CD4-positive, alpha-beta memory T cell (primary cell): ENCODE measurements around the gene LATS2. TPM values are rescaled to one million over a fixed set of nuclear protein-coding genes. Genes with fewer than 3 reads are reported as not detected.
"Not testable (repeated sequence)": the region's sequence is repeated elsewhere in the genome, so short reads cannot be mapped to it uniquely, and the experiment has no call there.

ENCODE experiments used
- CTCF ChIA-PET: fragments of 350-600 bp; sonication (Branson Sonifier 250); formaldehyde crosslinking; loops from one replicate; lab custom pipeline; 2021; ENCODE audit warnings: inconsistent platforms; ENCODE audit not compliant: partially characterized antibody; lab: Charles Lee
- POLR2A ChIA-PET: fragments of 350-600 bp; sonication (Branson Sonifier 250); formaldehyde crosslinking; loops from one replicate; lab custom pipeline; 2021; ENCODE audit not compliant: partially characterized antibody; lab: Charles Lee
- DNase-seq, 5 donors: peaks; one replicate each; pipeline versions ENCODE4 v3.0.0 to v3.0.0-alpha.2; 2020 to 2022; ENCODE audit warnings: mixed read lengths in 1 of 5
- H3K27ac ChIP-seq: one replicate; pipeline ENCODE4 v1.7.0; 2013; ENCODE audit warnings: low read depth, low read length
- H3K27me3 ChIP-seq: 2 replicates; pipeline ENCODE4 v1.7.0; 2013; ENCODE audit warnings: mild to moderate bottlenecking, low read length, moderate library complexity; ENCODE audit not compliant: insufficient read depth
- H3K36me3 ChIP-seq: 2 replicates; pipeline ENCODE4 v1.7.0; 2013; ENCODE audit warnings: mild to moderate bottlenecking, low read length, moderate library complexity; ENCODE audit not compliant: insufficient read depth
- H3K4me1 ChIP-seq: 2 replicates; pipeline ENCODE4 v1.7.0; 2013; ENCODE audit warnings: mild to moderate bottlenecking, low read length, moderate library complexity; ENCODE audit not compliant: insufficient read depth
- H3K4me3 ChIP-seq, 2 donors: one replicate each; pipeline ENCODE4 v1.7.0; 2013; ENCODE audit warnings: low read length in 2 of 2, mild to moderate bottlenecking in 1 of 2
- H3K9me3 ChIP-seq, 2 donors: one replicate each; pipeline ENCODE4 v1.7.0; 2013; ENCODE audit warnings: low read length in 2 of 2, control low read depth in 1 of 2; ENCODE audit not compliant: control insufficient read depth in 1 of 2
- H3K27ac Mint-ChIP-seq, 7 donors: one replicate each; pipeline ENCODE4 v1.8.0; 2020 to 2021; ENCODE audit warnings: mixed read lengths in 7 of 7, mild to moderate bottlenecking in 6 of 7, inconsistent platforms in 3 of 7, moderate library complexity in 3 of 7
- H3K27me3 Mint-ChIP-seq, 2 donors: one replicate each; pipeline ENCODE4 v1.8.0; 2020 to 2021; ENCODE audit warnings: mixed read lengths in 2 of 2
- H3K36me3 Mint-ChIP-seq, 2 donors: one replicate each; pipeline ENCODE4 v1.8.0; 2020 to 2021; ENCODE audit warnings: mixed read lengths in 2 of 2, inconsistent platforms in 1 of 2, mild to moderate bottlenecking in 1 of 2
- H3K4me1 Mint-ChIP-seq, 4 donors: one replicate each; pipeline ENCODE4 v1.8.0; 2020 to 2021; ENCODE audit warnings: mixed read lengths in 4 of 4, mild to moderate bottlenecking in 1 of 4
- H3K4me3 Mint-ChIP-seq, 8 donors: one replicate each; pipeline ENCODE4 v1.8.0; 2020 to 2021; ENCODE audit warnings: mixed read lengths in 8 of 8, mild to moderate bottlenecking in 7 of 8, moderate library complexity in 6 of 8, inconsistent platforms in 3 of 8
- H3K9me3 Mint-ChIP-seq, 8 donors: one replicate each; pipeline ENCODE4 v1.8.0; 2020 to 2021; ENCODE audit warnings: mixed read lengths in 8 of 8, mild to moderate bottlenecking in 5 of 8, inconsistent platforms in 3 of 8, moderate library complexity in 1 of 8
- intact Hi-C: fragments of 100-400 bp; cut with micrococcal nuclease; formaldehyde crosslinking; loops from one replicate; pipeline ENCODE4 v1.15.1; 2023
- polyA plus RNA-seq, 2 donors: library from polyadenylated mRNA; unstranded; fragments of 300-500 nt; fragmentation: Illumina TruSeq; gene quantifications; one replicate each; pipeline ENCODE4 v1.2.3, GENCODE V29; 2021
- total RNA-seq, 2 experiments: library from RNA; stranded (reverse); gene quantifications; one replicate each; pipeline ENCODE4 v1.2.3, GENCODE V29; 2021

Gene LATS2
- total and polyA plus RNA-seq, 4 experiments from 2014 or later = 0.25 to 4.5 (median 3.4) TPM; not detected in 1

GRCh38 chr13:20973886-20974425 is 87.4 kb downstream of the LATS2 start:
- Mint-ChIP-seq H3K9me3 (no peaks in the 10 kb centered on the region), H3K36me3 (peaks cover 0 to 6% of the 10 kb centered on the region in 2 donors), H3K27me3 (peaks cover 0 to 2% of the 10 kb centered on the region in 2 donors), H3K4me3 (no peak overlapping the region), H3K4me1 (peaks cover 0 to 3% (median 2%) of the 10 kb centered on the region in 4 donors), H3K27ac (no peak overlapping the region)
- CTCF ChIA-PET = no interaction called here
- DNase-seq = no peak
- Histone ChIP-seq H3K27me3 (no peaks in the 10 kb centered on the region), H3K9me3 (no peaks in the 10 kb centered on the region), H3K27ac (no peak overlapping the region), H3K4me3 (no peak overlapping the region), H3K4me1 (no peaks in the 10 kb centered on the region), H3K36me3 (no peaks in the 10 kb centered on the region)
- intact Hi-C loops = no loop called here
- POLR2A ChIA-PET = no interaction called here

GRCh38 chr13:20972731-20973130 is 88.7 kb downstream of the LATS2 start:
- intact Hi-C loops = no loop called here
- H3K4me3 ChIP-seq = no peak overlapping the region
- H3K27me3 Mint-ChIP-seq = peaks cover 0 to 2% of the 10 kb centered on the region in 2 donors
- H3K27ac ChIP-seq = no peak overlapping the region
- H3K36me3 Mint-ChIP-seq = peaks cover 0 to 6% of the 10 kb centered on the region in 2 donors
- POLR2A ChIA-PET = no interaction called here
- CTCF ChIA-PET = interaction anchor here (0.8 to 1.2 kb wide), 2 partner anchors 27 to 29 kb away, joined by 3 read pairs; no protein-coding TSS in a partner anchor
- no peaks in the 10 kb centered on the region for H3K27me3 ChIP-seq
- H3K27ac Mint-ChIP-seq = no peak overlapping the region
- DNase-seq = no peak
- peaks cover 0 to 9% (median 4%) of the 10 kb centered on the region in 4 donors for H3K4me1 Mint-ChIP-seq
- no peak overlapping the region for H3K4me3 Mint-ChIP-seq
- no peaks in the 10 kb centered on the region for H3K4me1 ChIP-seq
- H3K9me3 ChIP-seq = no peaks in the 10 kb centered on the region
- H3K36me3 ChIP-seq = no peaks in the 10 kb centered on the region
- no peaks in the 10 kb centered on the region for H3K9me3 Mint-ChIP-seq

GRCh38 chr13:20969182-20969581 is 92.2 kb downstream of the LATS2 start:
- H3K27me3 ChIP-seq = no peaks in the 10 kb centered on the region
- no peak for DNase-seq
- no peaks in the 10 kb centered on the region for H3K4me1 ChIP-seq
- no peaks in the 10 kb centered on the region for H3K36me3 ChIP-seq
- no peak overlapping the region for H3K27ac ChIP-seq
- H3K9me3 ChIP-seq = no peaks in the 10 kb centered on the region
- Mint-ChIP-seq H3K36me3 (no peaks in the 10 kb centered on the region), H3K9me3 (no peaks in the 10 kb centered on the region), H3K4me3 (peak overlapping the region in 1 of 8 donors; percentile 10), H3K27ac (peak overlapping the region in 1 of 7 donors; percentile 56), H3K27me3 (no peaks in the 10 kb centered on the region), H3K4me1 (peaks cover 0 to 9% (median 4%) of the 10 kb centered on the region in 4 donors)
- ChIA-PET POLR2A (no interaction called here), CTCF (no interaction called here)
- intact Hi-C loops = no loop called here
- no peak overlapping the region for H3K4me3 ChIP-seq

- intact Hi-C loops = no loop called here
- CTCF ChIA-PET = no interaction called here
- POLR2A ChIA-PET = no interaction called here
- Histone ChIP-seq H3K36me3 (no peaks in the 10 kb centered on the region), H3K9me3 (no peaks in the 10 kb centered on the region), H3K4me1 (no peaks in the 10 kb centered on the region), H3K27me3 (no peaks in the 10 kb centered on the region), H3K4me3 (no peak overlapping the region), H3K27ac (no peak overlapping the region)
- Mint-ChIP-seq H3K4me1 (peaks cover 0 to 9% (median 4%) of the 10 kb centered on the region in 4 donors), H3K4me3 (peak overlapping the region in 2 of 8 donors; percentile 10 to 18), H3K27me3 (no peaks in the 10 kb centered on the region), H3K36me3 (no peaks in the 10 kb centered on the region), H3K27ac (peak overlapping the region in 1 of 7 donors; percentile 5), H3K9me3 (no peaks in the 10 kb centered on the region)
- DNase-seq = no peak
Measured at GRCh38 chr13:20968745-20969144, 92.6 kb downstream of the LATS2 start.

GRCh38 chr13:20967340-20967739 is 94.0 kb downstream of the LATS2 start:
- no peaks in the 10 kb centered on the region for H3K36me3 ChIP-seq
- intact Hi-C loops = no loop called here
- H3K9me3 Mint-ChIP-seq = peaks cover 0 to 2% (median 0%) of the 10 kb centered on the region in 8 donors
- no peaks in the 10 kb centered on the region for H3K4me1 ChIP-seq
- CTCF ChIA-PET = no interaction called here
- H3K4me3 ChIP-seq = no peak overlapping the region
- DNase-seq = no peak
- H3K27ac ChIP-seq = no peak overlapping the region
- POLR2A ChIA-PET = no interaction called here
- H3K4me3 Mint-ChIP-seq = no peak overlapping the region
- peaks cover 0 to 9% (median 4%) of the 10 kb centered on the region in 4 donors for H3K4me1 Mint-ChIP-seq
- H3K27ac Mint-ChIP-seq = no peak overlapping the region
- no peaks in the 10 kb centered on the region for H3K36me3 Mint-ChIP-seq
- H3K27me3 ChIP-seq = no peaks in the 10 kb centered on the region
- H3K27me3 Mint-ChIP-seq = no peaks in the 10 kb centered on the region
- H3K9me3 ChIP-seq = no peaks in the 10 kb centered on the region

- H3K4me1 Mint-ChIP-seq = peaks cover 0 to 13% (median 4%) of the 10 kb centered on the region in 4 donors
- Histone ChIP-seq H3K36me3 (no peaks in the 10 kb centered on the region), H3K27ac (no peak overlapping the region), H3K4me1 (no peaks in the 10 kb centered on the region), H3K9me3 (no peaks in the 10 kb centered on the region), H3K27me3 (no peaks in the 10 kb centered on the region), H3K4me3 (no peak overlapping the region)
- H3K9me3 Mint-ChIP-seq = peaks cover 0 to 2% (median 0%) of the 10 kb centered on the region in 8 donors
- ChIA-PET CTCF (no interaction called here), POLR2A (no interaction called here)
- no peaks in the 10 kb centered on the region for H3K36me3 Mint-ChIP-seq
- no peak overlapping the region for H3K27ac Mint-ChIP-seq
- no peak for DNase-seq
- intact Hi-C loops = no loop called here
- H3K4me3 Mint-ChIP-seq = no peak overlapping the region
- H3K27me3 Mint-ChIP-seq = peaks cover 0 to 1% of the 10 kb centered on the region in 2 donors
Measured at GRCh38 chr13:20964904-20965303, 96.5 kb downstream of the LATS2 start.

DNA sequence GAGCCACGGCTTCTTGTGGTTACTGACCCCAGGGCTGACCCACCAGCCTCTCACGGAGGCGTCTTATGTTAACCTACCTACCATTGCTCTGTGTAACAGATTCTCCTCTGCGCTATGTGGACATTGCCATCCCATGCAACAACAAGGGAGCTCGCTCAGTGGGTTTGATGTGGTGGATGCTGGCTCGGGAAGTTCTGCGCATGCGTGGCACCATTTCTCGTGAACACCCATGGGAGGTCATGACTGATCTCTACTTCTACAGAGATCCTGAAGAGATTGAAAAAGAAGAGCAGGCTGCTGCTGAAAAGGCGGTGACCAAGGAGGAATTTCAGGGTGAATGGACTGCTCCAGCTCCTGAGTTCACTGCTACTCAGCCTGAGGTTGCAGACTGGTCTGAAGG is 99.7 kb downstream of the LATS2 start:
- intact Hi-C loops, H3K27ac Mint-ChIP-seq, H3K27ac ChIP-seq, H3K4me1 ChIP-seq, DNase-seq, H3K27me3 Mint-ChIP-seq, H3K9me3 Mint-ChIP-seq, H3K4me1 Mint-ChIP-seq, POLR2A ChIA-PET, H3K9me3 ChIP-seq, CTCF ChIA-PET, H3K36me3 Mint-ChIP-seq, H3K27me3 ChIP-seq, H3K4me3 Mint-ChIP-seq, H3K4me3 ChIP-seq, H3K36me3 ChIP-seq: not testable (repeated sequence)
